ENCODE measurements around the gene OPHN1.
A peak's percentile ranks its signal among the peaks of the same experiment; 100 is the strongest.

DNA sequence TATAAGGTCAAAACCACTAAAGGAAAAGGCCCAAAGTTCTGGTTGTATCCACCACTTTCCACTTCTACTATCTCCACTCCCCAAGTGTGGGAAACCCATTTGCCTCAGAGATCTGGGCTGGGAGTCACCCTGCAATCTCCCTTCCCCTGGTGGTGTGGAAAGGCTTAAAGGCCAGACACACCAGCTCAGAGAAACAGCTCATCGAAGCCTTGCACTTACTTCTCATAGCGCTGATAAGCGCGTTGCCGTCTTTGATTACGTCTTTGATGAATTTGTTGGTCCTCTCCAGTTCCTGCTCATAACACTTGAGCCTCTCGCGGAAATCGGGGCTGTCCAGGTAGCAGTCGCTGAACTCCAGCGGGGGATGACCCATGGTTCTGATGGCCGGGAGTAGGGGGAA lies 647 bp downstream of the OPHN1 start:
- TF ChIP-seq, protein P1, sequence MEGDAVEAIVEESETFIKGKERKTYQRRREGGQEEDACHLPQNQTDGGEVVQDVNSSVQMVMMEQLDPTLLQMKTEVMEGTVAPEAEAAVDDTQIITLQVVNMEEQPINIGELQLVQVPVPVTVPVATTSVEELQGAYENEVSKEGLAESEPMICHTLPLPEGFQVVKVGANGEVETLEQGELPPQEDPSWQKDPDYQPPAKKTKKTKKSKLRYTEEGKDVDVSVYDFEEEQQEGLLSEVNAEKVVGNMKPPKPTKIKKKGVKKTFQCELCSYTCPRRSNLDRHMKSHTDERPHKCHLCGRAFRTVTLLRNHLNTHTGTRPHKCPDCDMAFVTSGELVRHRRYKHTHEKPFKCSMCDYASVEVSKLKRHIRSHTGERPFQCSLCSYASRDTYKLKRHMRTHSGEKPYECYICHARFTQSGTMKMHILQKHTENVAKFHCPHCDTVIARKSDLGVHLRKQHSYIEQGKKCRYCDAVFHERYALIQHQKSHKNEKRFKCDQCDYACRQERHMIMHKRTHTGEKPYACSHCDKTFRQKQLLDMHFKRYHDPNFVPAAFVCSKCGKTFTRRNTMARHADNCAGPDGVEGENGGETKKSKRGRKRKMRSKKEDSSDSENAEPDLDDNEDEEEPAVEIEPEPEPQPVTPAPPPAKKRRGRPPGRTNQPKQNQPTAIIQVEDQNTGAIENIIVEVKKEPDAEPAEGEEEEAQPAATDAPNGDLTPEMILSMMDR (IDR thresholded peaks at IDR 0.05): peak in 1 of 6 experiments; percentile 3
- TF ChIP-seq POLR2A (IDR thresholded peaks at IDR 0.05): no peak
